Measurements from ENCODE around the gene PALB2. TPM values are rescaled to one million over a fixed set of nuclear protein-coding genes. Genes with fewer than 3 reads are reported as not detected.

The PALB2 gene
- total RNA-seq, 1 experiment from 2014 or later: 19.1 TPM

- BruUV-seq (replicated peaks): no TSS peak
- H3K27me3 ChIP-seq (ENCODE audit: insufficient read depth, low read depth): no peaks in the 10 kb centered on the region
- intact Hi-C loops (cut with micrococcal nuclease; ENCODE audit: unreplicated experiment): no loop called here
- peaks cover 28% of the 10 kb centered on the region for H3F3A ChIP-seq (ENCODE audit: insufficient read depth, low read depth)
- no peaks in the 10 kb centered on the region for H3K4me1 ChIP-seq (replicated peaks; ENCODE audit: insufficient read depth)
- TF ChIP-seq EZH2 (IDR thresholded peaks at IDR 0.05; ENCODE audit: low read depth) (no peak), CTCF (conservative IDR thresholded peaks at IDR 0.05) (no peak)
- ChIA-PET POLR2A (ENCODE audit: unreplicated experiment) (no interaction called here), CTCF (no interaction called here)
- H3K9me2 ChIP-seq (ENCODE audit: insufficient read depth): no peaks in the 10 kb centered on the region
- peaks cover 23% of the 10 kb centered on the region for H3K79me2 ChIP-seq (ENCODE audit: low read depth)
- H4K20me1 ChIP-seq (ENCODE audit: insufficient read depth): no peaks in the 10 kb centered on the region; the same call in 1 of the 2 replicates
- no peak overlapping the region for H3K27ac ChIP-seq
- no peak overlapping the region for H3K4me3 ChIP-seq
- H2AFZ ChIP-seq: no peak overlapping the region
- H3K9me3 ChIP-seq (ENCODE audit: insufficient read depth, low read depth): no peaks in the 10 kb centered on the region
- H3K4me2 ChIP-seq: no peak overlapping the region
- no peak for DNase-seq
- H3K36me3 ChIP-seq (ENCODE audit: low read depth): peaks cover 27% of the 10 kb centered on the region
Observed at GRCh38 chr16:23687034-23687808, 46.1 kb upstream of the PALB2 start.

- H3K79me2 ChIP-seq (ENCODE audit: low read depth): peaks cover 59% of the 10 kb centered on the region
Observed at GRCh38 chr16:23683487-23683886, 42.4 kb upstream of the PALB2 start.

GRCh38 chr16:23682181-23682580 is 41.1 kb upstream of the PALB2 start:
- TF ChIP-seq CTCF (conservative IDR thresholded peaks at IDR 0.05) (no peak), EZH2 (IDR thresholded peaks at IDR 0.05; ENCODE audit: low read depth) (no peak)
- H3F3A ChIP-seq (ENCODE audit: insufficient read depth, low read depth): peaks cover 13% of the 10 kb centered on the region; the same call in 1 of the 2 replicates
- H3K27me3 ChIP-seq (ENCODE audit: insufficient read depth, low read depth): no peaks in the 10 kb centered on the region
- intact Hi-C loops (cut with micrococcal nuclease; ENCODE audit: unreplicated experiment): no loop called here
- no peak overlapping the region for H3K4me3 ChIP-seq
- peaks cover 27% of the 10 kb centered on the region for H3K4me1 ChIP-seq (replicated peaks; ENCODE audit: insufficient read depth)
- peaks cover 59% of the 10 kb centered on the region for H3K79me2 ChIP-seq (ENCODE audit: low read depth)
- ChIA-PET CTCF (interaction anchor here (0.7 kb wide), 1 partner anchor 32 kb away, joined by 10 read pairs; no protein-coding TSS in a partner anchor), POLR2A (ENCODE audit: unreplicated experiment) (no interaction called here)
- H3K27ac ChIP-seq: no peak overlapping the region
- no peaks in the 10 kb centered on the region for H3K9me2 ChIP-seq (ENCODE audit: insufficient read depth)
- H4K20me1 ChIP-seq (ENCODE audit: insufficient read depth): peaks cover 14% of the 10 kb centered on the region; the same call in 1 of the 2 replicates
- H3K36me3 ChIP-seq (ENCODE audit: low read depth): peaks cover 31% of the 10 kb centered on the region
- no peak overlapping the region for H2AFZ ChIP-seq
- BruUV-seq (replicated peaks): no TSS peak
- no peak overlapping the region for H3K4me2 ChIP-seq
- H3K9me3 ChIP-seq (ENCODE audit: insufficient read depth, low read depth): no peaks in the 10 kb centered on the region
- no peak for DNase-seq

More at GRCh38 chr16:23683487-23683886, 42.4 kb upstream of the PALB2 start:
- intact Hi-C loops (cut with micrococcal nuclease; ENCODE audit: unreplicated experiment): no loop called here
- H3K4me2 ChIP-seq: no peak overlapping the region
- peaks cover 31% of the 10 kb centered on the region for H3K36me3 ChIP-seq (ENCODE audit: low read depth)
- TF ChIP-seq EZH2 (IDR thresholded peaks at IDR 0.05; ENCODE audit: low read depth): no peak
- TF ChIP-seq CTCF (conservative IDR thresholded peaks at IDR 0.05): no peak
- no peak for DNase-seq
- peaks cover 14% of the 10 kb centered on the region; the same call in 1 of the 2 replicates for H4K20me1 ChIP-seq (ENCODE audit: insufficient read depth)
- peaks cover 21% of the 10 kb centered on the region for H3K4me1 ChIP-seq (replicated peaks; ENCODE audit: insufficient read depth)
- peaks cover 13% of the 10 kb centered on the region; the same call in 1 of the 2 replicates for H3F3A ChIP-seq (ENCODE audit: insufficient read depth, low read depth)
- ChIA-PET POLR2A (ENCODE audit: unreplicated experiment) (interaction anchor here (0.6 kb wide), 1 partner anchor 19 kb away, joined by 7 read pairs; no protein-coding TSS in a partner anchor), CTCF (interaction anchor here (0.6 to 0.7 kb wide), 2 partner anchors 49 to 86 kb away, joined by 4 to 5 read pairs; no protein-coding TSS in a partner anchor)
- no peak overlapping the region for H3K27ac ChIP-seq
- H2AFZ ChIP-seq: no peak overlapping the region
- no TSS peak for BruUV-seq (replicated peaks)
- no peak overlapping the region for H3K4me3 ChIP-seq
- no peaks in the 10 kb centered on the region for H3K27me3 ChIP-seq (ENCODE audit: insufficient read depth, low read depth)
- no peaks in the 10 kb centered on the region for H3K9me3 ChIP-seq (ENCODE audit: insufficient read depth, low read depth)
- H3K9me2 ChIP-seq (ENCODE audit: insufficient read depth): no peaks in the 10 kb centered on the region
